K562 (cell line): ENCODE measurements around the gene MERTK. TPM values are rescaled to one million over a fixed set of nuclear protein-coding genes. Genes with fewer than 3 reads are reported as not detected.

Experiments
- ATAC-seq: fragments of 200-7000 bp; cut with Tn5 transposase; 3 replicates; pipeline ENCODE4 v1.9.1; 2020; ENCODE audit warnings: moderate library complexity
- BruUV-seq: library from RNA; stranded (reverse); fragments of 400-500 nt; replicated peaks from 2 replicates; lab custom pipeline; 2021; lab: Mats Ljungman, UMichigan
- CTCF ChIA-PET: fragments of 300-600 bp; formaldehyde crosslinking; extraction: SDS; loops from one replicate; lab custom pipeline; 2021; ENCODE audit warnings: low intra/inter-chr PET ratio; lab: Yijun Ruan, JAX
- POLR2A ChIA-PET: fragments of 300-600, 350-650 bp; sonication (Branson Sonifier 250); formaldehyde crosslinking; extraction: SDS; loops from one replicate; lab custom pipeline; 2021; ENCODE audit warnings: antibody characterized with exemption, inconsistent platforms; lab: Yijun Ruan, JAX
- DNase-seq, 4 experiments: peaks; one replicate each; pipeline versions ENCODE4 v3.0.0 to v3.0.0-alpha.2; 2011 to 2018; ENCODE audit warnings: low spot score in 3 of 4, mixed read lengths in 3 of 4; ENCODE audit errors: extremely low read depth in 1 of 4
- FAIRE-seq: peaks from 2 replicates; lab custom pipeline; 2011; peaks lifted over from hg19 to GRCh38; lab: Jason Lieb, UNC
- H2AFZ ChIP-seq: 2 replicates; pipeline ENCODE4 v1.6.0; 2011; ENCODE audit warnings: low read depth, low read length, control low read depth, inconsistent platforms
- H3K27ac ChIP-seq: fragments of 200-600 bp; 3 replicates; pipeline ENCODE4 v1.8.0; 2011; ENCODE audit warnings: low read depth, mild to moderate bottlenecking, control low read depth, inconsistent platforms, low read length, moderate library complexity, mixed read lengths; ENCODE audit errors: extremely low read depth
- H3K27me3 ChIP-seq, 2 experiments: fragments of 300-600 bp in 1 of 2; 2 replicates in 1 of 2; 3 replicates in 1 of 2; pipeline versions ENCODE4 v1.6.0 to v1.8.0; 2011; ENCODE audit warnings: inconsistent platforms in 2 of 2, low read length in 2 of 2, mild to moderate bottlenecking in 1 of 2, mixed read lengths in 1 of 2, moderate library complexity in 1 of 2; ENCODE audit not compliant: control insufficient read depth in 2 of 2, insufficient read depth in 2 of 2
- H3K36me3 ChIP-seq: fragments of 300-600 bp; 3 replicates; pipeline ENCODE4 v1.8.0; 2011; ENCODE audit warnings: mild to moderate bottlenecking, low read length, inconsistent platforms; ENCODE audit not compliant: control insufficient read depth, insufficient read depth
- H3K4me1 ChIP-seq, 2 experiments: fragments of 200-600 bp in 1 of 2; replicated peaks in 1 of 2; 2 replicates in 1 of 2; 3 replicates in 1 of 2; pipeline versions ENCODE4 v1.5.1 to v1.8.0; 2011; ENCODE audit warnings: inconsistent platforms in 2 of 2, low read length in 2 of 2, mild to moderate bottlenecking in 1 of 2, mixed read lengths in 1 of 2, moderate library complexity in 1 of 2; ENCODE audit not compliant: control insufficient read depth in 2 of 2, insufficient read depth in 2 of 2
- H3K4me2 ChIP-seq: 2 replicates; pipeline ENCODE4 v1.6.1; 2011; ENCODE audit warnings: low read length, control low read depth, inconsistent platforms, mixed read lengths; ENCODE audit not compliant: insufficient read depth
- H3K4me3 ChIP-seq: fragments of 200-600 bp; sonication (generic), shearing (Covaris generic); 2 replicates; pipeline ENCODE4 v1.5.1; 2016; ENCODE audit warnings: control low read depth, inconsistent platforms
- H3K79me2 ChIP-seq: fragments of 200-600 bp; 3 replicates; pipeline ENCODE4 v1.8.0; 2011; ENCODE audit warnings: low read length, inconsistent platforms; ENCODE audit not compliant: control insufficient read depth, insufficient read depth
- H3K9ac ChIP-seq, 2 experiments: 2 replicates each; pipeline versions ENCODE4 v1.6.0 to v1.6.1; 2011; ENCODE audit warnings: low read depth in 2 of 2, low read length in 2 of 2, control low read depth in 1 of 2, inconsistent platforms in 1 of 2, mild to moderate bottlenecking in 1 of 2, mixed read lengths in 1 of 2; ENCODE audit not compliant: insufficient read depth in 1 of 2
- H3K9me1 ChIP-seq: one replicate; pipeline ENCODE4 v1.6.0; 2011; ENCODE audit warnings: inconsistent platforms, mild to moderate bottlenecking, low read length, moderate library complexity; ENCODE audit not compliant: control insufficient read depth, insufficient read depth
- H3K9me3 ChIP-seq: replicated peaks from 2 replicates; pipeline ENCODE4 v1.5.1; 2011; ENCODE audit warnings: low read depth, low read length, inconsistent platforms; ENCODE audit not compliant: control insufficient read depth, insufficient read depth
- H4K20me1 ChIP-seq: replicated peaks from 2 replicates; pipeline ENCODE4 v1.6.1; 2011; ENCODE audit warnings: low read length, inconsistent platforms, mixed read lengths; ENCODE audit not compliant: control insufficient read depth, insufficient read depth
- CHD2 ChIP-seq: IDR thresholded peaks from 2 replicates; pipeline ENCODE4 v1.6.1; 2011; ENCODE audit warnings: low read depth, low read length
- FOXJ2 ChIP-seq: fragments of 200-800 bp; sonication (Bioruptor generic); IDR thresholded peaks from 2 replicates; pipeline ENCODE4 v1.6.1; 2016; ENCODE audit warnings: missing genetic modification characterization, missing compliant biosample characterization
- HBP1 ChIP-seq: fragments of 450-650 bp; formaldehyde crosslinking; IDR thresholded peaks from 2 replicates; pipeline ENCODE4 v1.4.0; 2022; ENCODE audit warnings: missing genetic modification characterization
- HNRNPUL1 ChIP-seq: fragments of 200-400 bp; formaldehyde crosslinking; IDR thresholded peaks from 2 replicates; pipeline ENCODE4 v1.6.1; 2017; ENCODE audit warnings: low read length
- JUNB ChIP-seq: fragments of 450-650 bp; formaldehyde crosslinking; conservative IDR thresholded peaks from 2 replicates; pipeline ENCODE4 v1.4.0; 2020; ENCODE audit warnings: mild to moderate bottlenecking
- KLF1 ChIP-seq: fragments of 450-650 bp; IDR thresholded peaks from 2 replicates; pipeline ENCODE4 v1.6.1; 2016; ENCODE audit warnings: missing genetic modification characterization, missing compliant biosample characterization
- MCM5 ChIP-seq: fragments of 450-650 bp; IDR thresholded peaks from 2 replicates; pipeline ENCODE4 v1.6.1; 2016; ENCODE audit warnings: low read depth
- MXD1 ChIP-seq: fragments of 250-450 bp; sonication (Bioruptor Pico); IDR thresholded peaks from 2 replicates; pipeline ENCODE4 v1.8.0; 2021; ENCODE audit warnings: borderline replicate concordance, mild to moderate bottlenecking, moderate library complexity; ENCODE audit not compliant: poor library complexity, severe bottlenecking
- NCOA1 ChIP-seq: fragments of 450-650 bp; IDR thresholded peaks from 2 replicates; pipeline ENCODE4 v1.6.1; 2016; ENCODE audit warnings: low read depth
- NELFE ChIP-seq: IDR thresholded peaks from 2 replicates; pipeline ENCODE4 v1.6.1; 2011; ENCODE audit warnings: mild to moderate bottlenecking; ENCODE audit not compliant: insufficient read depth, insufficient read length
- PRPF4 ChIP-seq: fragments of 200-400 bp; formaldehyde crosslinking; IDR thresholded peaks from one replicate; pipeline ENCODE4 v1.6.1; 2017; ENCODE audit warnings: low read length, low read depth, mild to moderate bottlenecking; ENCODE audit not compliant: insufficient read depth, poor library complexity, severe bottlenecking
- RBFOX2 ChIP-seq: fragments of 200-400 bp; formaldehyde crosslinking; IDR thresholded peaks from 2 replicates; pipeline ENCODE4 v1.6.1; 2017; ENCODE audit warnings: low read depth, mild to moderate bottlenecking, low read length, moderate library complexity
- STAT5B ChIP-seq: fragments of 250-450 bp; sonication (Bioruptor Pico); IDR thresholded peaks from 2 replicates; pipeline ENCODE4 v1.8.0; 2021; ENCODE audit warnings: mild to moderate bottlenecking, inconsistent platforms
- TAF15 ChIP-seq: fragments of 200-400 bp; formaldehyde crosslinking; IDR thresholded peaks from 2 replicates; pipeline ENCODE4 v1.6.1; 2017; ENCODE audit warnings: mild to moderate bottlenecking, low read depth, low read length, moderate library complexity
- TBL1XR1 ChIP-seq, 2 experiments: IDR thresholded peaks; 2 replicates each; pipeline ENCODE4 v1.6.1; 2012; ENCODE audit warnings: improper control_type of control experiment in 2 of 2, low read length in 2 of 2, mild to moderate bottlenecking in 1 of 2
- TCFL5 ChIP-seq: fragments of 250-450 bp; sonication (Bioruptor Pico); conservative IDR thresholded peaks from 2 replicates; pipeline ENCODE4 v1.6.1; 2021; ENCODE audit warnings: mild to moderate bottlenecking, moderate library complexity, matching md5 sums
- TEAD4 ChIP-seq, 2 experiments: sonication (generic) in 1 of 2; formaldehyde crosslinking in 1 of 2; IDR thresholded peaks; 2 replicates each; pipeline versions ENCODE4 v1.6.1 to v1.8.0; 2012 to 2022; ENCODE audit warnings: borderline replicate concordance in 1 of 2, inconsistent platforms in 1 of 2, low read length in 1 of 2, mild to moderate bottlenecking in 1 of 2, missing genetic modification reagents in 1 of 2
- ZNF311 ChIP-seq: fragments of 250-450 bp; sonication (Bioruptor Pico); IDR thresholded peaks from 2 replicates; pipeline ENCODE4 v1.4.0; 2020; ENCODE audit warnings: mild to moderate bottlenecking, moderate library complexity
- ZNF76 ChIP-seq: fragments of 250-450 bp; sonication (Bioruptor Pico); IDR thresholded peaks from 2 replicates; pipeline ENCODE4 v1.4.0; 2020; ENCODE audit warnings: mild to moderate bottlenecking, moderate library complexity, borderline replicate concordance
- ZZZ3 ChIP-seq: fragments of 450-650 bp; IDR thresholded peaks from 2 replicates; pipeline ENCODE4 v1.6.1; 2016; ENCODE audit warnings: antibody characterized with exemption, mild to moderate bottlenecking, moderate library complexity
- WGBS: fragments of 100-300 bp; shearing (Covaris generic); methylation state at CpG from one replicate; pipeline ENCODE4 v1.1.6; 2016; ENCODE audit warnings: low coverage, mixed read lengths; ENCODE audit not compliant: insufficient coverage; ENCODE audit errors: missing lambda C conversion rate; 5-methylcytosine and 5-hydroxymethylcytosine counted together
- in situ Hi-C: fragments of 300-500 bp; cut with MboI; formaldehyde crosslinking; loops from 4 replicates; pipeline ENCODE4 v1.15.0; 2018; ENCODE audit warnings: inconsistent platforms, mixed read lengths
- intact Hi-C: fragments of 100-400 bp; cut with micrococcal nuclease; formaldehyde crosslinking; loops from 2 replicates; pipeline ENCODE4 v1.14.2; 2022
- polyA plus RNA-seq, 8 experiments: library from polyadenylated mRNA; depleted of rRNA in 4 of 8; stranded (reverse) in 5 of 8; unstranded in 3 of 8; fragments of >200 nt; fragmentation: Nextera tagmentation in 2 of 8; fragmentation: Illumina TruSeq in 1 of 8; extraction: Ambion mirVana in 2 of 8; extraction: Trizol in 1 of 8; gene quantifications; 2 replicates each; pipeline versions ENCODE4 v1.2.1 to v1.2.3, GENCODE V29; 2011 to 2014; ENCODE audit warnings: inconsistent platforms in 1 of 8, missing spikeins in 1 of 8
- total RNA-seq, 7 experiments: library from RNA; depleted of rRNA in 6 of 7; stranded (reverse); fragments of >200 nt in 6 of 7; fragmentation: Illumina TruSeq in 2 of 7; extraction: Trizol in 2 of 7; gene quantifications; 2 replicates each; pipeline versions ENCODE4 v1.2.1 to v1.2.3, GENCODE V29; 2011 to 2021; ENCODE audit warnings: low replicate concordance in 1 of 7

MERTK gene
- total and polyA plus RNA-seq, 9 of the 15 experiments (the other 6 are each of a cell fraction or from before 2014, with no cell fraction given): 0.23 to 1.6 (median 0.74) TPM

- WGBS: 82% methylated on average over 1 of the region's 1 CpG
- Histone ChIP-seq H3K4me1 (peaks cover 0 to 18% of the 10 kb centered on the region in 2 experiments; a peak in 3 of 5 replicates), H3K27ac (no peak overlapping the region), H3K79me2 (peaks cover 26% of the 10 kb centered on the region), H3K27me3 (no peaks in the 10 kb centered on the region), H3K9me3 (no peaks in the 10 kb centered on the region), H3K4me3 (no peak overlapping the region), H3K4me2 (no peak overlapping the region), H2AFZ (no peak overlapping the region), H3K9me1 (no peaks in the 10 kb centered on the region), H3K9ac (no peak overlapping the region), H4K20me1 (no peaks in the 10 kb centered on the region), H3K36me3 (peaks cover 52% of the 10 kb centered on the region)
- TF ChIP-seq MXD1 (CRISPR knock-in tag) (no peak), TCFL5 (CRISPR knock-in tag) (no peak), HNRNPUL1 (no peak), PRPF4 (no peak), ZZZ3 (no peak), MCM5 (no peak), TBL1XR1 (IDR thresholded peaks at IDR 0.05; ENCODE audit: low read length in 2 of 2) (no peak), ZNF311 (CRISPR knock-in tag) (no peak), RBFOX2 (no peak), KLF1 (tag) (no peak), NELFE (no peak), TEAD4 (IDR thresholded peaks at IDR 0.05; ENCODE audit: low read length) (no peak), TEAD4 (CRISPR knock-in tag; IDR thresholded peaks at IDR 0.05; ENCODE audit: borderline replicate concordance) (no peak), NCOA1 (no peak), HBP1 (CRISPR knock-in tag) (no peak), ZNF76 (CRISPR knock-in tag) (no peak), TAF15 (no peak), CHD2 (no peak), FOXJ2 (no peak), STAT5B (no peak), JUNB (CRISPR knock-in tag) (no peak)
- no TSS peak for BruUV-seq
- no peak for FAIRE-seq
- ChIA-PET POLR2A (no interaction called here), CTCF (no interaction called here)
- intact Hi-C loops (no loop called here), in situ Hi-C loops (no loop called here)
- no peak for DNase-seq
- no peak for ATAC-seq
Measured at GRCh38 chr2:112061299-112061698, 162.9 kb downstream of the MERTK start.
